ENCODE data around the gene CPB2.

The CPB2 gene

DNA sequence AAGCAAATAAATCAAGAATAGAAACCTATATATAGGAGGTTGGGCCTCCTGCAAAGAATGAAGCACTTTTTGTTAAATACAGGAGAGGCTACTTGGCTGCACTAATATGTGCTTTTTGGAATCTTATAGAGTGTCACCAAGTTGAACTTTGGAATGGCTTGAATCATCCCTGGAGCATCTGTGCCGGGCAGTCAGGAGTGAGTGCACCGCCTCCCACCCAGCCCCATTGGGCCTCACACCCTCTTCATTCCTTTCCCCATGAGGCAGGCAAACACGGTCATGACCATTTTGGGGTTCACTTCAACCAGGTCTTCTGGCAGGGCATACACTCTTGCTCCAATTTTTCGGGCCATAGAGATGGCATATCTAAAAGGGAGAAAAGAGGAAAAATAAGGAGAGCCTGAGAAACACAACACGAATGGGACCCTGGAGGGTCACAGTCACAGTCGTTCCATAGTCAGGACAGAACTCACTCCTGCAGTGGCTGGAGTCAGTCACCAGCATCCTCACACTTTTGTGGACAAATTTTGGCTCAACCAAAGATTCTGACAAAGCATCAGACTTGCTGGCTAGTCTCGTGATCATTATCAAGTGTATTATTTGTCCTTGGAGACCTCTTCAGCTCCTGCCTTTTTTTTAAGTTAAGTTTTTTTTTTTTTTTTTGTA, 22.7 kb upstream of the CPB2 start:
- no peak for DNase-seq (ENCODE audit: low read depth)

DNA sequence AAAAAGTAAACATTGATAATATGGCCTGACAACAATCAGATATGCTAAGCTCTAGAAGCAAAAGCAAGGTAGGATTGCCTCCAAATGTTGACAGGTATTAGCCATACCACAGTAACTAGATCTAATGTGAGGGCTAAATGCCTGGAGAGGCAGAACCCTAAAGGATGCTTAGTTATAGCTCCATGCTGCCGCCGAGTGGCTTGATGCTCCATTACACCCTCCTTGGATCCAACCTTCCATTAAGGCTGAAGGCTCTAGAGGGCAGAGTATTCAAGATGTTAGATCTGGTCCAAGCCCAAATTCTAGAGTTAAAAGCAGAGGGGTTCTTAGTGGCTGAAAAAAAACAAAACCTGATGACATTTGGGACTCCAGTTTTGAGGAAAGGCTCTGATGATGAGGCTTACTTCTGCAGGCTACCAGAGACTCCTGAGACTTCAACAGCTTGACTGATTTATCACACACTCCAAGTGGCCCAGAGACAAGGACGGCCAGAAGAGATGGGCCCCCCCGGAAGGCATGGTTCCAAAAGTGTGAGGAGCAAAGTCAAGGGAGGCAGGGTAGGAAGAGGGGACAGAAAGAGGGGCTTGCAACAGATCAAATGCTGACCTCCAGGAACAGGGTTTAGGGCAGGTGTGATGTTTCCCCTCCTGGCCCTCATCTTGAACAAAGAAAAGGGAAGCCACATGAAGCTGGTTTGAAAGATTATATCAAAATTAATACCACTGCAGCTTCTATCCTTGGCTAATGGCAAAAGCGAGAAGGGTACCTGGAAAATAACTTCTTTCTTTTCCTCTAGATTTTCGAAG, 21.9 kb upstream of the CPB2 start:
- DNase-seq (ENCODE audit: low read depth) = peak; percentile 60

DNA sequence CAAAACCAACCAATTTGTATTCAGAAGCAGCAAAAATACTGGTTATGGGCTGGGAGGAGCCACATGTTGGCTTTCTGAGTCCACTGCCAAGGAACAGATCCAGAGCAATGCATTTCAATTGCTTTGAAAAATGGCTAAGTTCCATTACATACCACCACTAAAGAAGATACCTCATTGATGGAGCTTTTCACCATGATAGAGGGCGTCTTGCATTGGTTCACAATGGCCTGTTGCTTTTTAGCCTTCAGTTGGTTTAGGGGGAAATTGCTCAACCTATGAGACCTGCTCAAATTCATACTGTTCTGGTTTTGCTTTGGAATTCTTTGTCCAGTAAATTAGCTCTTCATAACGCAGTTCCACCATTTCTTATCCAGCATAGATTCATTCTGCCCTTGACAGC, 21.2 kb upstream of the CPB2 start:
- no peak for DNase-seq (ENCODE audit: low read depth)

DNA sequence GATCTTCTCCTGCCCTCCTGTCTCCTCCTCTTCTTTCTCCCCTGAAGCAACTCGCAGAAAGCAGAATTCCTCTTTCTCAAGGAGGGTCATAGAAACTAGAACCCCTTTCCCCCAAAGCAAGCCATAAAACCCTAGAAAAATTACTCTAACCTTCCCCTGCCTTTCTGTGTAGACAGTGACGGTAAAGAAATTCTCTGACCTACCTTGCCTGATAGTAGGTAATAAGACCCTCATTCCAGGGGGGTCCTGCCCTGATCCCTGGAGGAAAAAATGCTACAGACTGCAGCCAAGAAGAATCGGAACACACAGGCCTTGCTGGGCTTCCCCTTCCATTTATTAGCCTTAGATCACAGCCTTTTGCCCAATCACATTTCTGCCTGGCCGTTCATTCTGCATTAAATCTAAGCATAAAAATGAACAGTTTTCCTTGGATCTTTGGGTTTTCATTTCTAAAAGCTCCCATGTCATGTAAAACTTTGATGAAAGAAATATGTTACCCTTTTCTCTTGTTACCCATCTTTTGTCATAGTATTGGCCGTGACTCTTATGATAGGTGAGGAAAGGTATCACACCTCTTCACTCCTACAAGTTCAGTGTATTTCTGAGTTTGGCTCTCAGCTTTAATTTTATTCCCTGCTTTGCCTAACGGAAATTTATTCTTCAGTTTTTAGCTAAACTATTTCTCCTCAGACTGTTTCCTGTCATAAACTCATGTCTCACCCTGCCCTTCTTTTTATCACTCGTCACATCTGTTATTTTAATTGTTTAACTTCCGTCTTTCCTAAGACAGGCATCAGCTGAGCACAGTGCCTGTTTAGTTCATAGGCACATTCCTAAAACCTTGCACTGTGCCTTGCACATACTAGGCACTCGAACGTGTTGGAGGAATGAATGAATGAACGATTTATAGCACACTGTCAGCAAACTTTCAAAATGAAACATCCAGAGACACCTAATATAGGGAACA, 20.4 kb upstream of the CPB2 start:
- no peak for DNase-seq (ENCODE audit: low read depth)

DNA sequence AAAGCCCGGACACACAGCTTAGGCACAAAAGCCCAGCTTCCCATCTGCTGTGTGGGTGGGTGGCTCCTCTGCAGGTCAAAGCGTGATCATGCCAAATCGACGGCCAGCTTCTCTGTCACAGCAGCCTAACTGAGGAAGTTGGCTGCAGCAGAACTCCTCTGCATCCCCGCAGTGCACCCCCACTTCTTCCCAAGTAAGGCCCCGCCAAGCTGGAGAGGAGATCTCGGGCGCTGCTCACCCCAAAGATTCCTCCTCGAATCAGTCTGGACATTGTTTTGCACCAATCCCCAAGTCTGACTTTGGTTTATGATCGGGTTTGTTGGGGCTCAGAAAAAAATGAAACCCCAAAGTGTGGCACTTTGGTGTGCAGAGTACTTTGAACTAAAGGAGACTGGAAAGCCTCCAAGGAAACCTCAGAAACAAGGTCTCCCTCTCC, 19.7 kb upstream of the CPB2 start:
- no peak for DNase-seq (ENCODE audit: low read depth)

DNA sequence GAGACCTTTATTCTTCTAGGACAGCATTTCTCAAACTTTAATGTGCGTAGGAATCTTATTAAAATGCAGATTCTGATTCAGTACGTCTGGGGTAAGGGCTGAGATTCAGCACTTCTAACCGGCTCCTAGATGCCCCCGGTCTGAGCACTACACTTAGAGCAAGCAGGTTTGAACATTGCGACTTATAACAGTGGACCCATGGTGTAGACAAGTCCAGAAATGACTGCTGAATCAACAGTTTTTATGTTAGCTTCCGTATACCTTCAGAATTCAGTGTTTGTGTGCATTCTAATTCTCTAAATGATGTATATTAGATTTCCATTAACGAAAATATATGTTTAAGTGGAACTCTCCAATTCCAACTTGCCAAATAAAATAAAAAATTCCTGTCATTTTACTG, 17.5 kb upstream of the CPB2 start:
- DNase-seq (ENCODE audit: low read depth) = no peak

DNA sequence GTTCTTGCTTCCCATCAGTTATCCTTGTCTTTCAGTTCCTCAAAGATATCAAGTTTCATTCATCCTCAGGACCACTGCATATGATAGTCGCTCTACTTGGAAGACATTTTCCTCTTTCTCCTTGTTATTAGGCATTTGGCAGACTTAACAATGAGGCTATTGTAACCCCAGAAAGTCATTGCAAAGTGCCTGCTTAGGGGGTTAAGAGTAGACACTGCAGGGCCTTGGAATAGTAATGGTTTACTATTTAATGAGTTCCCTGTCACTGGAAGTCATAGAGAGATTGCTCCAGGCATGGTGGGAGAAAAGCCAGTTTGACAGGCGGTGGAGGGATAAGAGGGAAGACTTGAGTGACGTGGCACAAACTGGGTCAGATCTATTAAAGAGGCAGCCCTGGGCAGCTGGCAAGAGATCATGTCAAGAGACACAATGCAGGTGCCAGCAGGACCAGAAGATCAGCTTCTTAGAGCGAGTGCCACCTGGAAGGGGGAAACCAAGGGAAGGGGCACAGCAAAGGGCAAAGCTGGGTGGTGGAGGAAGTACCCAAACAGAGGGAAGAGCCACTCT, 16.8 kb upstream of the CPB2 start:
- DNase-seq (ENCODE audit: low read depth) = no peak

DNA sequence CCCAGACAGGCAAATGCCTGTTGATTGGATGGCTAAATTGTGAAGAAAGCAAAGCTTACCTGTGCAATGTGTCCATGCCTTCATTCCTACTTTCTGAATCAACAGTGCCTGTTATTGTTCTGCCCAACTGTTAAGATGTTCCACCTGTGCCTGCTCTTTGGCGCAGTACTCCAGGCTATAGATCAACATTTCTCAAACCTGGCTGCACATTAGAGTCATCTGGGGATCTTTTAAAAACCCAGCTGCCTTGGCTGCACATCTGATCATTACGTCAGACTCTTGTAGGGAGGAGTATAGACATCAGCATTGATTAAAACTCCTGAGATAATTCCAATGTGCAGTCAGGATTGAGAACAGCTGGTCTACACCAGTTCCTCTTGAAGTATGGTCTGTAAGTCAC, 16.2 kb upstream of the CPB2 start:
- DNase-seq (ENCODE audit: low read depth) = no peak

DNA sequence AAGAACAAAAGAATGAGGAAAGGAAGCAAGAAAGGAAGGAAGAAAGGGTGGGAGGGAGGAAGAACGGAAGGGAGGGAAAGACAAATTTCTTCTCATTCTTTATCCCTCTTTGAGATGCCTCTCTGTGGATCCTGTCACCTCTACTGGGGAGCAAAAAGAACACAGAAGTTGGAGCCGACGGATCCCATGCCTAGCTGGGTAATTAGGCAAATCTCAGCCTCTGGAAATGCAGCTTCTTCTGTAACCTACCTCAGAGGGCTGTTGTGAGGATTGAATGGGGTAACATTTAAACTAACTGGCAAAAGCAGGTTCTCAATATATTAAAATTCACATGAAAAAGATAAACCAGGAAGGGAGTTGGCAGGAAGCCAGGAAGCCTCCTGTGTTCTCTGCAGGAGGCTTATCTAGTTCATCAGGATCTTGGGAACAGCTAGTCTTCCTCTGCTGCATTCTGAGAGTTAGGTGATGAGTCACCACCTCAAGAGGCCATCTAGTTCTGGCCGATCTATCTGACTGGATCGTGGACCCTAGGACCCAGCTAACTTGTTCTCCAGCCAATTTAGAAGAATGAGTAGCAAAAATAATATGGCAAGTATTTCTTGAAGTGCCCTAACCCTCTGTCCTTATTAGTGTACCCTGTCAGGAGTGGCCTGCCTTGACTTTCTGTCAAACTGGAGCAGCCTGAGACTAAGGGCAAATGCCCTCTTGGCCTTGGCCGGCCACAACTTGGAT, 15.2 kb upstream of the CPB2 start:
- no peak for DNase-seq (ENCODE audit: low read depth)

DNA sequence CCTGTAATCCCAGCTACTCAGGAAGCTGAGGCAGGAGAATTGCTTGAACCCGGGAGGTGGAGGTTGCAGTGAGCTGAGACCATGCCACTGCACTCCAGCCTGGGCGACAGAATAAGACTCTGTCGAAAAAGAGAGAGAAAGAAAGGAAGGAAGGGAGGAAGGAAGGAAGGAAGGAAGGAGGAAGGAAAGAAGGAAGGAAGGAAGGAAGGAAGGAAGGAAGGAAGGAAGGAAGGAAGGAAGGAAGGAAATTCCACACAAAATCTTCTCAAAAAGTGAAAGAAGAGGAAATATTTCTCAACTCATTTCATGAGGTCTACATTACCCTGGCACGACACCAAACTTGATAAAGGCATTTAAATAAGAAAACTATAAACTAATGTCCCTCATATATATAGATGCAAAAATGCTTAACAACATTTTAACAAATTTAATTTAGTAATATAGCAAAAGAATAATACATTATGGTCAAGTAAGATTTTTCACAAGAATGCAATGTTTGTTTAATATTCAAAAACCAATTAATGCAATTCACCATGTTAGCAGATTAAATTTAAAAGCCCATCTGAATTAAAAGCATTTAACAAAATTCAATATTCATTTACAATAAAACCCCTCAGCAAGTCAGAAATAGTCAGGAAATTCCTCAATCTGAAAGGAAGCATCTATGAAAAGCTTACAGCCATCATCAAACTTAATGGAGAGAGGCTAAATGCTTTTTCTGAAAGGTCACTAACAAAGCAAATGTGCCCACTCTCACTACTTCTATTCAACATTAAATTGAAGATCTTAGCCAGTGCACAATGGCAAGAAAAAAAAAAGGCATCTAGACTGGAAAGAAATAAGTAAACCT, 12.0 kb upstream of the CPB2 start:
- no peak for DNase-seq (ENCODE audit: low read depth)

DNA sequence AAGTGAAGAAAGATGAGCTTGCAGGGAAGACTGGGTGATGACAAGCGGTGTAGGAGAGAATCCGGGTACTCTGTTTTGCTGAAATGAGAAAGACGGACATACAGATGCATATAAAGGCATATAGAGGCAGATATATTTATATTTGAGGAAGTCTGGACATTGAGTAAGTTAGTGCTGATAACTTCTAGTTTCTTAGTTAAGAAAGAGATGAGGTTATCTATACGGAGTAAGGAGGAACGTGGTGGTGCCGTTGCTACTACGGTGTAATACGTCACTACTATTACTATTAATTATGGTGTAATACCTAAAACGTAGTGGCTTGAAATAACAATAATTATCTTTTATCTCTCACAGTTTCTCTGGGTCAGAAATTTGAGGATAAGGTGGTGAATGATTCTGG, 9.8 kb upstream of the CPB2 start:
- no peak for DNase-seq (ENCODE audit: low read depth)

DNA sequence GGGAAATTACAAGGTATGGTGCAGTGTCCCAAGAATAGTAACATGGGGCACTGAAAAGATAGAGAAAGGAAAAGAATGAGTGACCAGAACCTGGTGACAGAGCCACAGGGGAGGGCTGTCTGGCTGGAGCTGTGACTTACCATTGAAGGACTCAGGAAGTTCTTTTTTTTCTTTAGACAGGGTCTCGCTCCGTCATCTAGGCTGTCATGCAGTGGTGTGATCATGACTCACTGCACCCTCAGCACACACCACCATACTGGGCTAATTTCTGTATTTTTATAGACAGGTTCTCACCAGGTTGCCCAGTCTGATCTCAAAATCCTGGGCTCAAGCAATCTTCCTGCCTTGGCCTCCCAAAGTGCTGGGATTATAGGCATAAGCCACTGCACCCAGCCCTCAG, 8.8 kb upstream of the CPB2 start:
- DNase-seq (ENCODE audit: low read depth) = no peak

DNA sequence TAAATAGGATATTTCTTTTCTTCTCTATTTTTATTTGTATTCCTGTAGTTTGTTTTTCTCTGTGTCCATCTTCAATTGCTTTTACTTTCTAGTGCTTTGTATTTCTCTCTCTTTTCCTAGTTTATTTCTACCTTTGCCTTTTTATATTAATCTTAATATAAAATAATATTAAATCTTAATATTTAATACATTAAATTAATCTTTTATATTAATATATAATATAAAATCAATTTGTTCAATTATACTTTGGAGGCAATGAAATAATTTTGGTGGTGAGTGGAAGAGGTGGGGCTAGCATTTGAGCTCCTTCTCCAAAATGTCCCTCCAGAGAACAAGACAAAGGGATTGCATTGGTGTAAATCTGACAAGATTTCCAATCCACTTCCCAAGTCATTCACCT, 6.3 kb upstream of the CPB2 start:
- no peak for DNase-seq (ENCODE audit: low read depth)

DNA sequence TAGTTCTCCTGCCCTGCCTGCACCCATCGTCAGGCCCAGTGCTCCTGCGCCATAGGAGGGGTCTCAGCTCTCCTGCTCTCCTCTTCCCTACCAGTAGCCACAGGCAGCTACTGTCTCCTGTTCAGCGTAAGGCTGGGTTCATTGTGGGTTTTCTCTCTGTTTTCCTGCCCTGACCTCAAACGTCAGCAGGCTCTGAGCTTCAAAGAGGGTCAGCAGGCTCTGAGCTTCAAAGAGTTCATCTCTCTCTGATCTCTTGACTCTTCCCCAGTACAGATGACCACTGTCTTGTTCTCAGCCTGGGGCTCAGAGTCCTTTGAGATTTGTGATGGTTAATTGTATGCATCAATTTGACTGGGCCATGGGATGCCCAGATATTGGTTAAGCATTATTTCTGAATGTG, 4.6 kb upstream of the CPB2 start:
- DNase-seq (ENCODE audit: low read depth) = no peak

DNA sequence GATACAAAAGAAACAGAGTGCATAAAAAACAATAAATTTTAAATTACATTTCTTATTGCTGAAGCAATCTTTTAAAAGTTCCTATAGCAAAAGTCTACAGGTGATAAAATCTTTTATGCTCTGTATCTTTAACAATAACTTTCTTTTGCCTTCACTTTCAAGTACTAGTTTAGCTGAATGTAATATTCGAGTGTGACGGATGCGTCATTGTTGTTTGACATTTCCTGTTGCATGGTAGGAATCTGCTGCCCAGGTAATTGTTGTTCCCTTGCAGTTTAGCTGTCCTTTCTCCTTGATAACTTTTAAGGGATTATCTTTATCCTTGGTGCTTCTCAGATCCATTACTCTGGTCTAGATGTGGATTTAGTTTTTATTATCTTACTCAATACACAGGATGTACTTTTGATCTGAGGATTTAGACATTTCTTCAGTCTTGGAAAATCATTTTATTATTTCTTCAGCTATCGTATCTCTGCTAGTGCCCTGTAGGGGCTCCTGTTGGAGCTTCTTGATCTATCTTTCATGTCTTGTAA, 2.1 kb upstream of the CPB2 start:
- no peak for DNase-seq (ENCODE audit: low read depth)

DNA sequence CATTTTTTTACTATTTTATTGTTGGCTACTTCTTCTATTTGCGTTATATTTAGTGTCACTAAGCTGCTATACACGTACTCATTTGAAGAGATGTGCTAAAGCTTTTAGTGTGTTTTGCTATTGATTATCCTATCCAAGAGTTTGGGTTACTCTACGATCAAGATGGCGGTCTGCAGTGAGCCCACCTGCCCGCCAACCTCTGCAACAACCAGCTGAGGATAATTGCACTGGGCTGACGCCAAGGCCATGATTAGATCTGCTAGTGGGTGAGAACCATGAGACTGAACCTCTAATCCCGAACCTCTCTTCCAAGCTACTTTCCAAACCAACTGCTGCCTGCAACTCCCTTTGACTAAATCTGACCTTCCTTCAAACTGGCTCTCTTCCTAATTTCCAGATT, 1.8 kb downstream of the CPB2 start:
- DNase-seq (ENCODE audit: low read depth) = no peak

DNA sequence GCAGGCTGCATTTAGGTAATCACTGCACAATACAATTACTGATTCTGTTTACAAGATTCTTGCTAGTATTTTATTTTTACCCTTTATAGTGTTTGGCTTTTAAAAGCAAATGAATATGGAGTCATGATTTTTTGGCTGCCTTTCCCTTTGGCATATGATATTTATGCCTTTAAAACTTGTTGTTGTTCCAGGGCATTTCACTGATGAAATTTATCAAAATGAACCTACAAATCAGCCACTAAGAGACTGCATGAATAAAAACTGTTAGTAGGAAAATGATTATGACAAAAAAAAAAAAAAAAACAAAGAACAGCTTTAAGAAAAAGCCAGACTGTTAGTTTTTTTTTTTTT, 2.6 kb downstream of the CPB2 start:
- no peak for DNase-seq (ENCODE audit: low read depth)

DNA sequence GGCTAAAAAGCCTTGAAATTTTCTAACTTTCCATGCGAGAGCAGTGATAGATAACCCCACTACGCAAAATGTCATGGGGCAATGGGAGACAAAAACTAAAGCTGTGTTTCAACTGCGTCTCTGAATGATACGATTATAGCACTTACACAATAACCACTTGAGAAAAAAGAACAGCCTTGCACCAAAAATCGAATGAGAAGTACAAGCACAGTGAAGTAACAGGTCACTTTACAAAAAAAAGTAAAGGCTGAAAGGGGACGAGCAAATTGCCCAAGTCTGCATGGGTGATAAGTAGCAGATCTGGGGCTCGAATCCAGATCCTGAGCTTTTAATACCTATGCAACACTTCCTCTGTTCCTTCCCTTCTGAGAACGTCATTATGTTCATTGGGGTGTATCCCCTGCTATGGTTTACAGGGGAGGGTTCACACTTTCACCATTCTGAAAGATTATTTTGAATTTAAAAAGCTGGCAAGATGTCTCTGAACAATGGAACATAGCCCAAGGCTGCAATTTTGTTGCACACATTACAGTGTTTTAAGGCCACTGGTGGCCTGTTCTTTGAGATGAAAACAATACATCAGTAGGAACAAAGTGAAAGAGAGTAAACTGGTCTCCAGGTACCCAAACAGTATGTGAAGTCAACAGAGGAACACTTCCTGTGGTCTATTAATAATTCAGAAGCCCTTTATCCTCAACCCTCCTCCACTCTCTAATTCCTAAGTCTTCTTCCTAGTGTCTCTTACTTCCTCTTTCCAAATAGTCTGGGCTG, 3.2 kb downstream of the CPB2 start:
- DNase-seq (ENCODE audit: low read depth) = no peak

DNA sequence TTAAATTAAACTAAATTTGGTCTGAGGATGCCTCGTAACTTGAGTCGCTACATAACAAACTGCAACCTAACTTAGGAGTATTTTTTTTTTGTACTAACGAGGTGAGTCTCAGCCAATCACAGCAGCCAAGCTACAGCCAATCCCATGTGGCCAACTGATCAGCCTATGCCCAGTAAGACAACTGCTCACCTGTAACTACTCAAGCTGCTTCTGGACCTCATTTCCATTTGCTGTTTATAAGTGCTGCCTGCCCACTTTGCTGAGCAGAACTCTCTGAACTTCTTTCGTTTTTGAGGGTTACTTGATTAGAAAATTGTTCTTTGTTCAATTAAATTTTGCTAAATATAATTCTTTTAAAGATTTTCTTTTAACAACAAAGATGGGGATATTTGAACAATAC, 3.8 kb downstream of the CPB2 start:
- DNase-seq (ENCODE audit: low read depth) = no peak
